OCI-M2 (cell line): ENCODE results near the gene SEC11A.
A peak's percentile ranks its signal among the peaks of the same experiment; 100 is the strongest.
"Not testable (repeated sequence)": the region's sequence is repeated elsewhere in the genome, so short reads cannot be mapped to it uniquely, and the experiment has no call there.

Experiments
- DNase-seq: peaks from one replicate; lab custom pipeline; 2025; ENCODE audit not compliant: unreplicated experiment; lab: John Stamatoyannopoulos, UW

The SEC11A gene

DNA sequence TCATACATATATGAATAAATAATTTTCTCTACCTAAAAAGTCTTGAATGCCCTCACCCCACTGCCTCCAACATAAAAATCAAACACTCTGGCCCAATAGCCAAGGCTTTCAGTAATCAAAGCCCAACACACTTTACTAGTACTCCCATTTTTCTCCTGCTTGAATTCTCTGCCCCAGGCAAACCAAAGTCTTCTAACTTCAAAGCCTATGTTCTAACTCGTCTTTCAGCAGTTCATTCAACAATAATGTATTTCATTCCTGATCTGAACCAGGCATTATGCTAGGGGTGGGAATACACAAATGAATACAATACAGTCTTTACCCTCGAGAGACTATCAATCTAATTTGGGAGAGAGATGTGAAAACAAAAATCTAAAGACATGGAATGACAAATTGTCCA, 21.1 kb upstream of the SEC11A start:
- no peak for DNase-seq

DNA sequence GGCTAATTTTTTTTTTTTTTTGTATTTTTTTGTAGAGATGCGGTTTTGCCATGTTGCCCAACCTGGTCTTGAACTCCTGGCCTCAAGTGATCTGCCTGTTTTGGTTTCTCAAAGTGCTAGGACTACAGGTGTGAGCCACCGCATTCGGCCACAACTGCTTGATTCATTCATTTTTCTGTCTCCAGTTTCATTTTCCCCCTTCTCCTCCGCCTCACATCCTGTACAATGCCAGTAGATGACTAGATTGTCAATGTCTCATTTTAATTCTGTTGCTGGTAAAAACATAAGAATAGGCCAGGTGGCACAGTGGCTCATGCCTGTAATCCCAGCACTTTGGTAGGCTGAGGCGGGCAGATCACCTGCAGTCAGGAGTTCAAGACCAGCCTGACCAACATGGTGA, 20.4 kb upstream of the SEC11A start:
- no peak for DNase-seq

DNA sequence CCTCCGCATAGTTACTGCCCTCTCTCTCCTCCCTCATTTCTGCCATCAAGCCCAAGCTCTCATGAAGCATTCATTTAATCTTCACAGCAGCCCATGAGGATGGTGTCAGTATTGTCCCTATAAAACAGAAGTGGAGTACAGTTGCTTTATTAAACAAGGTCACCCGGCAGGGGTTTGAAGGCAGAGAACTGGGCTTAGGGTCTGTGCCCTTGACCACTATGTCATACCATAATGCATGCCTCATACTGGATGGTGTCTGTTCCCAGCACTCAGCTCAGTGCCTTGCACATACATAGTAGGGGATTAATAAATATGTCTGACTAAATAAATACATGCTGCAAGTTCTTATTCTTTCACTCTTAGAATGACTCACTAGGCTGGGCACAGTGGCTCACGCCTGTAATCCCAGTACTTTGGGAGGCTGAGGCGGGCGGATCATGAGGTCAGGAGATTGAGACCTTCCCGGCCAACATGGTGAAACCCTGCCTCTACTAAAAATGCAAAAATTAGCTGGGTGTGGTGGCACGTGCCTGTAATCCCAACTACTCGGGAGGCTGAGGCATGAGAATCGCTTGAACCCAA, 19.6 kb upstream of the SEC11A start:
- DNase-seq = not testable (repeated sequence)

DNA sequence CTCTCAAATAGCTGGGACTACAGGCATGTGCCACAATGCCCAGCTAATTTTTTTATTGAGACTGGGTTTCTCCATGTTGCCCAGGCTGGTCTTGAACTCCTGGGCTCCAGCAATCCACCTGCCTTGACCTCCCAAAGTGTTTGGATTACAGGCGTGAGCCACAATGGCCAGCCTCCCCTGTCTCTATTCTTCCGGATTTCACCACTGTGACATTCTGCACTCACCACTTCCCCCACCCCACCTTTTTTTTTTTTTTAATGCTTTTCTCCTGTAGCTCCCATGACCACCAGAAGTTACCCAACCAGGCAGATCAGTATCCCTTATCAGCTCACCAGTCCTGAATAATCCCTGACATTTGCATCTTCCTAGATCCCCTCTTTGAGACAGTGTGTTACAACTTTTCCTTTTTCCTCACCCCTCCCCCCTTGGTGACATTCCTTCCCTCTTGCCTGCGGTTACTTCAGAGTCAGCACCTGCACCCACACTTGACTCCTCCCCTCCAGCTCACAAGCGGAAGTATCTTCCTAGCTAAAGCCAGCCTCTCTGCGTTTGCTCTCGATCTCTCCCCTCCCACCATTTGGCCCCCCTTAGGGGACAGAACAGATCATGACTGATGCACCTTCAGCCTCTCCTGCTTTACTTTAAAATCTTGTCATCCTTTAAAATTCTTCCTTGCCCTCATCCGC, 19.0 kb upstream of the SEC11A start:
- peak; percentile 25 for DNase-seq

DNA sequence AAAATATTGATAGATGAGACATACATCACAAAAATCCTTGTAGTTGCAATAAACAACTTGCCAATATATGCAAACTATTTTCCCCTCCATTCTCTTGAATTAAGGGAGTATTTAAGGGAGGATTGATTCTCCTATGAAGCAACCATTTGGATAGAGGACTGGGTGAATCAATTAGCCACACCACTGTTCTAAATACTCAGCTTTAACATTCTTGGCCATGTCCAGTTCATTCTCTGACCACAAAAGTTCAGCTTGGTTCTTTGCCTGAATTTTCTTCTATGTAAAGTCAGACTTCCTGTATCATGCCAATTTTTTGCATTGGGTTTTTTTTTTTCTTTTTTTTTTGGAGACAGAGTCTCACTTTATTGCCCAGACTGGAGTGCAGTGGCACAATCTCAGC, 15.8 kb upstream of the SEC11A start:
- no peak for DNase-seq

DNA sequence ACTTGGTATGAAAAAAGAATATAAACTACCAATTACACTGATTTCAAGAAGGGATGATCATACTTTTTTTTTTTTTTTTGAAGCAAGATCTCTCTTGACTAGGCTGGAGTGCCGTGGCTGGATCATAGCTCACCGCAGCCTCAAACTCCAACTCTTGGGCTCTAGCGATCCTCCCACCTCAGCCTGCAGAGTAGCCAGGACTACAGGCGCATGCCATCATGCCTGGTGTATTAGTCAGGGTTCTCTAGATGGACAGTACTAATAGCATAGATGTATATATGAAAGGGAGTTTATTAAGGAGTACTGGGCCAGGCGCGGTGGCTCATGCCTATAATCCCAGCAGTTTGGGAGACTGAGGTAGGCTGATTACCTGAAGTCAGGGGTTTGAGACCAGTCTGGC, 11.5 kb upstream of the SEC11A start:
- DNase-seq = no peak

DNA sequence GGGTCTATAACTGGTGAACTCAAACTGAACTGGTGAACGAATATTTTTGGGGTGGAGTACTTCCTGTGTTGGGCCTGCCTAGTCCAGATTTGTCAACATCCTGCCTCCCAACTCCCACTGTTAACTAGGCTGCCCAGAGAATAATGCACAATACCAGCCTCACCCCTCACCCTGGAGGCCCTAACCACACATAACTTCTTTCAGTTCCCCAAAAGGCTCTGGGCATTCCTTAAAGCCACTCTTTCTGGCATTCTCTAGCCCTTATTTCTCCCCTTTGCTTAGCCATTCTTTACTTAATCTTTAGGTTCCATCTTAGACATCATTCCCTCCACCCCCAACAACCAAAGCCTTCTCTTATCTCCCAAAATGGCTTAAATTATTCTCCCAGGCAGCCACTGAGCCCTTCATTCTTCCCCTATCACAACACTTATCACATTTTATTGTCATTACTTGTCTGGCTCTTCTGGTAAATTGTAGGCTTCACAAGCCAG, 9.1 kb upstream of the SEC11A start:
- no peak for DNase-seq

DNA sequence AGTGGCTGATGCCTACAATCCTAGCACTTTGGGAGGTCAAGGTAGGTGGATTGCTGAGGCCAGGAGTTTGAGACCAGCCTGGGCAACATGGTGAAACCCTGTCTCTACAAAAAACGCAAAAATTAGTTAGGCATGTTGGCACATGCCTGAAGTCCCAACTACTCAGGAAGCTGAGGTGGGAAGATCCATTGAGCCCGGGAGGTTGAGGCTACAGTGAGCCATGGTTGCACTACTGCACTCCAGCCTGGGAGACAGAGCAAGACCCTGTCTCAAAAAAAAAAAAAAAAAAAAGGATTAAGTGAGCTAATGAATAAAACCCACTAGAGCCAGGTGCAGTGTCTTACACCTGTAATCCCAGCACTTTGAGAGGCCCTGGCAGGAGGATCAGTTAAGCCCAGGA, 6.7 kb upstream of the SEC11A start:
- DNase-seq = no peak

DNA sequence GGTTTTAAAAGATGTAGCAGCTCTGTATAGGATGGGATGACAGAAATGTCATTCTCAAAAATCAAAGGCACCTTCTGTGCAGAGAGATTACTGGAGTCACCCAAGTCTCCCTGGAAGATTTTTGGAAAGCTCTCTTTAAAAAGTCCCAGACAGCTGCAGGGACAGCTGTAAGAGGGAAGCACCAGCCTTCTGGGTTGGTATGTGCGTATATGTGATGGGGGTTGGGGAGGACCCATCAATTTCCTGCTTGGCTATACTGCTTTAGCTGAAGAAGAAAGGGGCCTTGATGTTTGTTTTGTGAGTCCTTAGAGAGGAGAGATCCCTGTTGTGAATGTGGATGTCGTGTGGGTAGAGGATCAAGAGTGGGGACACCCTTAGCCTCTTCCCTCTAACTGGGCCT, 5.4 kb upstream of the SEC11A start:
- no peak for DNase-seq

DNA sequence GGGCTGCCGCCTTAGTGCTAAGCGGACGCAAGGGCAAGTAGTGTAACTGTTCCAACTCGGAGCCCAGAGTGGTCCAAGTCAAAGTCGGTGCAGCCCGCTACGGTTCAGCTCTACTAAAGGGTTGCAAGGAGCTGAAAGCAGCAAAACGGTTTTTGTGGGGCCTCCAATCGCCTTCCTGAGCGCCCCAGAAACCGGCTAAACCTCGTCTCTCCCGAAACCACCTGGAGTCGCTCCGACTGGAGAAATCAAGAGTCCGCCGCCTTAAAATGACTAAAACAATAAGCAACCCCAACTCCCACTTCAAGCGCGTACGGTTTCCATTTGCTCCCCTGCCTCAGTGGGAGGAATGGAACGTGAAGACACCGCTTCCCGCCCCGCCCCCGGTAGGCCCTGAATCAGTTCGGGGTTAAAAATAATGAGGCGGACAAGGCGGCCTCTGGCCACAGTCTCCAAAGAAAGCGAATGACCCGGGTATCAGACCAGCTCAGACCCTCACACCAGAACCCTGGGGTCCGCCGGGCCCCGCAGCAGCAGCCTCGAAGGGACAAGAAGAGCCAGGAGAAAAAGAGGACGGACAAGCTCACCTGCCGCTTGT, 401 bp downstream of the SEC11A start:
- no peak for DNase-seq

DNA sequence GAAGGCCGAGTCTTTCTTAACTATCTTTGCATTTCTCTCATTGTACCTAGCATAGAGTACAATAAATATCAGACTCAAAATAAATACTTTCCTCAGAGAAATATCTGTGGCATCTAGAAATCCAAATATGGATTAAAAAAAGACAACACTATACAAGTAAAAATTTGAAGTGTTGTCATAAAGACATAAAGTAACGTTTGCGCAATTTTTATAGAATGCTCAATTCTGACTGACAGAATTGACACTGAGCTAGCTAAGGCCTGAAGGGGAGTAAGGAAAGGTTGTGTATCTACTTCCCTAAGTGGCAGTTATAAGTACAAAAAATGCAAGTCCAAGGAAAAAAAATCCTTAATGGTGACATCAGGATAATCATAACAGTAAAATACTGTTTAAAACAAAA, 1.1 kb downstream of the SEC11A start:
- no peak for DNase-seq

DNA sequence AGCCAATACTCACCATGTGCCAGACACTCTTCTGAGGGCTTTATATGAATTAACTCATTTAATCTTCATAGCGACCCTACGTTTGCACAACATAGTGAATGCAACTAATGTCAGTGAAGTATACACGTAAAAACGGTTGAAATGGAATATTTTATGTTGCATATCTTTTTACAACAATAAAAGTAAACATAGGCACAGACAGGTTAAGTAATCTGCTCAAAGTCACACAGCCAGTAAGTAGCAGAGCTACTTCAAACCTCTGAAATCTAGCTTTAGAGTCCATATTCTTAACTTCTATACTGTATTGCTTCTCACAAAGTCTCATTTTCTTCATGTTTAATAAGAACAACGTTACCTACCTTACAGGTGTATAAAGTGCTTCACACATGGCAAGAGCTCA, 1.6 kb downstream of the SEC11A start:
- no peak for DNase-seq

DNA sequence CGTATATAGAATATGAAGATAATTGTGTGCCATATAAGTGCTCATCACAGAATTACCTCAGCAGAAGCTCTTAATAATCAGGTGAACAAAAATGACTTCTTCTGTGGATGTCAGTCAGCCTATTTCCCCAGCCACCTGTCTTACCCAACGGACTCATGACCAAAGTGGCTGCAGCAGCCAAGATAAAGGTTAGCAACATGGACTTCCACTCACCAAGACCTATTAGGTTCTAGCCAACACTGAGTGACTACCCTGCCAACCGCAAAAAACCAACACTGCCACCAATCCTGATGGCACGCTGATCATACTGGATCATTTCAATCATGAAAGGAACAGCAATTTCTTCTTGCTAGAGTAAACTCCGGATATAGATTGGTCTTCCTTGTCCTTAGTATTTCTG, 12.1 kb downstream of the SEC11A start:
- DNase-seq = no peak

DNA sequence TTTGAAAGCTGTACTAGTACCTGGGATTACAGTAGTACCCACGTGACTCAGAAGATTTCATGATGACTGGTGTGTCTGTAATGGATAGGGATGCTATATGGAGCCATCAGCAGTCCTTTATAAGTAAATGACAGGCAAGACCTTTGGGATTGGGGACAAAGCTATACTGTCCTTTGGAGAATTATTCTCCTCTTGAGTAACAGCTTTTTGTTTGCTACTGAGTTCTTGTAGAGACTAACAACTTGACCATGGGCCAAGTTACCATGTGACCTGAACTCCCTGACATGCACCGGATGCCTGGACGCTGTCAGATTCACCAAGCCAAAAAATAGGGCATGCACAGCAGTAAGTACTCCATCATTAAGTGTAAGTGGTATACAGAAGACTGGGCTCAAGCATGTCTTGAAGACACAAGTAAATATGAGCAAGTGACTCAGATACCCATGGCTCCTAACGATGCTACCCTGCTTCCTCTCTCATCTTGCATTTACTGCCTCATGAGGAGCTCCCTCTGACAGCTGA, 12.9 kb downstream of the SEC11A start:
- DNase-seq = no peak

DNA sequence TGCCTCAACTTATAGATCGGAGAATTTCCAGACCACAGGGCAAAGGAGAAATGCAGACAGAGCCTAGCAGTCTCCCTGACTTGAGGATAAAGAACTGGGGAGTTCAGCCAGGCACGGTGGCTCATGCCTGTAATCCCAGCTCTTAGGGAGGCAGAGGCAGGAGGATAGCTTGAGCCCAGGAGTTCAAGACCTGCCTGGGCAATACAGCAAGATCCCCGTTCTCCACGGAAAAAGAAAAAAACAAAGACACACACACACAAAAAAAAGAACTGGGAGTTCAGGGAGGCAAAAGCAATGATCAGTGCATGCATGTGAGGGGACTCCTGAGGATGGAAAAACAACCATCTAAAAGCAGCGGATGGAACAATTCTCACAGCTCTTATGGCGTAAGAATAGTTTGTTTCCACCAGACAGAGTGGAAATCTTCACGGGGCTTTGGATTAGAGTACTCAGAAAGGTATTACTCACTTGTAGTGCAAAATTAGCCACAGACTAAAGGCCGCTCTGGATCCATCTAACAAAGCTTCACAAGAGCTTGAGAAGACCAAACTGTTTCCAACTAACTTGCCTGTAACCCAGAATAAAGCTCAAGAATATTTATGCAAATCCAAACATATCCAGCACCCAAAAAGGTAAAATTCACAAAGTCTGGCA, 16.3 kb downstream of the SEC11A start:
- DNase-seq = no peak

DNA sequence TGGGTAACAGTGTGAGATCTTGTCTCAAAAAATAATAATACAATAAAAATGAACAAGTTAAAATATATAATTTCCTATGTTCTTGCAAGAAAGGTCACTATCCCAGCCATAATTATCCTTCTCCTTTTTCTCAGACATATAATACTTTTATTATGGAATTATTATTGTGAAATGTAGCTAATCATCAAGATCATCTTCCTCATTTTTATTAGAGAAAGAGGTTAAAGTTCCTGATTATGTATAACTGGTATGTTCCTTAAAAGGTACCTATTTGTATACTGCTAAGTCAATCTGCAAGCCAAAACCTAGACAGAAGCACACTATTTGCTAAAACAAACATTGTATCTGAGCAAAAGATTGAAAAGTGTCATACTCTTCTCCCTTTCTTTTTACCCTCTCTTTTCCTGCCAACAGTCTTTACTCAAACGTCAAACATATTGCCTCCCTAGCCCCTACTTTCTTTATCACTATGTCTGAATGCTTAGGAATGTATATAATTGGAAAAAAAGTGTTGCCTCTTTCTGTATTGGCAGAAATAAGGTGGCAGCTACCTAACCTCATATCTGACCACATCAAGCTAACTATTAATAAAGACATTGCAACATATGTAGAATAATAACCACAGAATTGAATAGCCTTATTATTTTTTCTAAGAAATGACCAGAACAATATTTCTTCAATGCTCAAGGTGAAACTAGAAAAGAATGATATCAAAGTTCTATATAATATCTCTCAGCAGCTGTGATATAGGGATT, 18.5 kb downstream of the SEC11A start:
- DNase-seq = no peak

DNA sequence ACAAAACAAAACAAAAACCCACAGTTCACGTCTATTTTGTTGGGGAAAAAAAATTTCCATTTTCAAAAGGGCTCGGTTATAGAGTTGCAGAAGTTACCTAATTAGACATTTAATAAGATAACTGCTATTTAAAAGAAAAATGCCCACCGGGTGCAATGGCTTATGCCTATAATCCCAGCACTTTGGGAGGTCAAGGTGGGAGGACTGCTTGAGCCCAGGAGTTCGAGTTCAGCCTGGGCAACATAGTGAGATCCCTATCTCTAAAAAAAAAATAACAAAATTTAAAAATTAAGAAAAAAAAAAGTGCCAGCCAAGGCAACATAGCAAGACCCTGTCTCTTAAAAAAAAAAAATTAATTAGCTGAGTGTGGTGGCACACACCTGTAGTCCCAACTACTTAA, 19.2 kb downstream of the SEC11A start:
- no peak for DNase-seq

DNA sequence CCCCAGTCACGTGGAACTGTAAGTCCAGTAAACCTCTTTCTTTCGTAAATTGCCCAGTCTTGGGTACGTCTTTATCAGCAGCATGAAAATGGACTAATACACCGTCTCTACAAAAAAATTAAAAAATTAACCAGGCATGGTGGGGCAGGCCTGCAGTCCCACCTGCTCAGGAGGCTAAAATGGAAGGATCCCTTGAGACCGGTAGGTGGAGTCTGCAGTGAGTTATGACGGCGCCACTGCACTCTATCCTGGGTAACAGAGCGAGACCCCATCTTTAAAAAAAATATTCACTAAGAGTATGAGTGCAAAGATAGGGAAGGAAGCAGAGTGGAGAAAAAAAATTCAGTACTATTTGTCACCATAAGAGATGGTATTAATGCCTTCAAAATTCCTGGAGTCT, 25.6 kb downstream of the SEC11A start:
- DNase-seq = no peak

DNA sequence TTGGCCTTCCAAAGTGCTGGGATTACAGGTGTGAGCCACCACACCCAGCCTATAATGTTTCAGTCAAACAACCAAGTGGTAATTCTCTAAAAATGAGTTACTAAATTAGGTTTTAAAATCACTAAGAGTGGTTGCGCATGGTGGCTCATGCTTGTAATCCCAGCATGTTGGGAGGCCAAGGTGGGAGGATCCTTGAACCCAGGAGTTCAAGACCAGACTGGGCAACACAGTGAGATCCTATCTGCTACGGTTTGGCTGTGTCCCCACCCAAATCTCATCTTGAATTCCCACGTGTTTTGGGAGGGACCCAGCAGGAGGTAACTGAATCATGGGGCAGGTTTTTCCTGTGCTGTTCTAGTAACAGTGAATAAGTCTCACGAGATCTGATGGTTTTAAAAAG, 26.1 kb downstream of the SEC11A start:
- no peak for DNase-seq

DNA sequence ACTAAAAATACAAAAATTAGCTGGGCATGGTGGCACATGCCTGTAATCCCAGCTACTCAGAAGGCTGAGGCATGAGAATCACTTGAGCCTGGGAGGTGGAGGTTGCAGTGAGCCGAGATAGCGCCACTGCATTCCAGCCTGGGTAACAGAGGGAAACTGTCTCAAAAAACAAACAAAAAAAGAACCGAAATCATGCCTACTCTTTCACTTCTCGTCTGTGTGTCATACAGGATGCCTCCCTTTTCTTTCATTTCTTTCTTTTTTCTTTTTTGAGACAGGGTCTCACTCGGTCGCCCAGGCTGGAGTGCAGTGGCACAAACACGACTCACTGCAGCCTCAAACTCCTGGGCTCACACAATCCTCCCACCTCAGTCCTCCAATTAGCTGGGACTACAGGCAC, 29.5 kb downstream of the SEC11A start:
- not testable (repeated sequence) for DNase-seq

DNA sequence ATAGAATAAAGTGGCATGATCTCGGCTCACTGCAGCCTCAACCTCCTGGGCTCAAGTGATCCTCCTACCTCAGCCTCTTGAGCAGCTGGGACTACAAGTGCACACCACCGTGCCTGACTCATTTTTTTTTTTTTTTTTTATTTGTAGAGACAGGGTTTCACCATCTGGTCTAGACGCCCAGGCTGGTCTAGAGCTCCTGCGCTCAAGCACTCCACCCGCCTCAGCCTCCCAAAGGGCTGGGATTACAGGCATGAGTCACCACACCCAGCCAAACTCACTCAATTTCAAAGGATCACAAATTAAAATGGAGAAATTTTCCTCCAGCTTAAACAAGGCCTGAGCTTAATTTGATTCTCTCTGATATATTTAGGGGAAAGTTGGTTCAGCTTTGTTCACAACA, 30.6 kb downstream of the SEC11A start:
- no peak for DNase-seq
